Measurements from ENCODE around the gene METTL3.

The METTL3 gene

GRCh38 chr14:21526672-21527317 lies 15.7 kb upstream of the METTL3 start:
- peak; percentile 64 for DNase-seq

DNA sequence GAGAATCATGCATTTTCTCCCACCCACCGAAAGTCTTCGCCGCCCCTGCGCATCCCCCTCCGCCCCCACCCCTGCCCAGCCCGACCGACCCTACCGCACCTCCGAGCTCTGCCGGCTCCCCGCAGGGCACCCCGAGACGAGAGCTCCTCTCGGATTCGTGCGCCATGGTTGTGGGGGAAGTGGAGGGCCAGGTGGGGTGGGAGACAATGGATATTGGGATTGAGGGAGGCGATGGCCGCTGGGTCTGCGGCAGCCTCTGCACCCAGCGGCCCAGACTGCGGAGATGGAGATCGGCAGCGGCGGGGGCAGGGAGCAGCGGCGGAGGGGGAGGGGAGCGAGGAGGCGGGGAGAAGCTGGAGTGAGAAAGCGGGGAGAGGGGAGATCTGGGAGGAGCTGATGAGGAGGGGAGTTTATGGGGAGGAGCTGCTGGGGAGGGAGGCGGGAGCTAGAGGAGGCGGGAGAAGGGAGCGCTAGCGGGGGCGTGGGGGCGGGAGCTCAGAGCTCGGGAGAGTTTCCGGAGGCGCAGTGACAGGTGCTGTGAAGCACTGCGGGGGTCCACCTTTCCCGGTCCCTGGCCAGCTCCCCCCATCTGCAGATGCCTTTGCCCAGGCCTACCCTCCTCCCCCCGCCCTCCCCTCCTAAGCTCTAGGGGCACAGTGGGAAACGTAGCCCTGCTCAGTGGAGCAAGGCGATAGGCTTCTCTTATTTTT lies 15.0 kb upstream of the METTL3 start, which contains the start of gene SALL2:
SALL2 (minus strand) TSS at position 385 of the 710 bp plus-strand sequence; CDS start at position 166, 219 bp downstream.
- DNase-seq: peak; percentile 96

- DNase-seq: peak; percentile 27
Measured at GRCh38 chr14:21525571-21525961, 14.4 kb upstream of the METTL3 start.

DNA sequence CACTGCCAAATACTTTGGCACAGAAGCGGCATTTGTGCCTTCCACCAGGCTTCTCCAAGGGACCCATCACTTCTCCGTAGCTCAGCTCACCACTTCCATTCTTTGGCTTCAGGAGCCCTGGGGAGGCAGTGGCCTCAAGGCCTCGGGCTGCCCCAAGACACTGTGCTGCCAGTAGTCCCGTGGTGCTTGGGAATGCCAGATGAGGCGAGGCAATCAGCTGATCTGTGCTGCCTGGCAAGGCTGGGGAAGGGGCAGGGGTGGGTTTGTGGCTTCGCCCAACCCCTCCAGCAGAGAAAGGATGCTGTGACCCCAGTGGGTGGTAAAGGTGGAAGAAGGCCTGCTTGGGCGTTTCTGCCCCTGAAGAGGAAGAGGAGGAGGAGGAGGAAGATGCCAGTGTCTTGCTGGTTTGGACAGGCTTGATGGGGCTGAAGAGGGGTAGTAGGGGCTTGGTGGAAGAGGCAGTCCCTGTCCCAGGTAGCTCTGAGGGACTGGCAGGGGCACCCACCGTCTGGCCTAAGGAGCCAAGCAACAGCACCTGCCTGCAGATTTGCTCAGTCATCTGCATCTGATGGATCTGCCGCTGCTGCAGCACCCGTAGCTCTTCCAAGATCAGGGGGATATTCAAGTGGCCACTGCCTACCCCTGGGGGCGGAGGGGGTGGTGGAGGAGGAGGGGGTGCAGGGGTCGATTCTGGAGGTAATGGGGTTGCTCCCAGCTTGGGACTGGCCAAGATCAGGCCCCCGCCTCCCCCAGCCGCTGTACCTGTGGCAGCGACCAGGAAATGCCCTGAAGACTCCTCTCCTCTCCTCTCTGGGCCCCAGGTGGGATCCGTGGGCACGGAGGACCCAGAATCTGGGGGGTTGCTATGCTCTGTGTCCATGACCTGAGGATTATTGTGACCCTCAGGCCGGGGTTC lies 13.7 kb upstream of the METTL3 start:
- no peak for DNase-seq

DNA sequence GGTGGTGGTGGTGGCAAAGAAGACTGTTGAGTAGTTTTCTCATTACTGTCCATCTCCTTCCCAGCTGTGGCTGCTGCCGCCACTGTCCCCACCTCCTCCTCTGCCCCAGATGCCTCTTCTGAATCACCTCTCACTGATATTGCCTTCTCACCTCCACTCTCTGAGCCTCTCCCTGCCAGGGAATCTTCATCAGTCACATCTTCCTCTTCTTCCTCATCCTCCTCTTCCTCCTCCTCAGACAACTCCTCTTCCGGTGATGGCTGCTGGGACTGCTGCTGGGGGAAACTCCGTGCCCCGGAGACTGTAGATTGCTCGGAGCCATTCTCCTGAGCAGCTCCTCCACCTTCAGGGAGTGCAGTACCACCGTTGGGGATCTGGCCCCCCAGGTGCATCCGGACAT lies 12.1 kb upstream of the METTL3 start:
- DNase-seq: no peak

- DNase-seq: no peak
Measured at GRCh38 chr14:21521501-21521900, 10.4 kb upstream of the METTL3 start.

DNA sequence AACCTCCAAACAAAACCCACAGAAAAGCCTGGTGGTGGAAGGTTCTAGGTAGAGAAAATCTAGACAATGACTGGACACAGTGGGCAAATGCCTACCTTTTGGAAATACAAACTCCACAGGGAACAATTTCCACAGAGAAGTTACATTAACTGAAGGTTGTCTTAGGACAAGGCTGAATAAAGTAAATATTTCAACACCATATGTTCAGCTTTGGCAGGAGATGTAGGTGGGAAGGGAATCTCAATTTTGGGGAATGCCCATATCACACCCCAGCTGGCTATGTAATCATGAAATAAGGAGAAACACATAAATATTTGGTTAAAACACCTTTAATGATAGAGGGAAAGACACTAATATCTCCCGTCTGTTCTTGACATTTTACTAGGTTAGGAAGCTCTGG lies 9.6 kb upstream of the METTL3 start:
- DNase-seq: no peak

DNA sequence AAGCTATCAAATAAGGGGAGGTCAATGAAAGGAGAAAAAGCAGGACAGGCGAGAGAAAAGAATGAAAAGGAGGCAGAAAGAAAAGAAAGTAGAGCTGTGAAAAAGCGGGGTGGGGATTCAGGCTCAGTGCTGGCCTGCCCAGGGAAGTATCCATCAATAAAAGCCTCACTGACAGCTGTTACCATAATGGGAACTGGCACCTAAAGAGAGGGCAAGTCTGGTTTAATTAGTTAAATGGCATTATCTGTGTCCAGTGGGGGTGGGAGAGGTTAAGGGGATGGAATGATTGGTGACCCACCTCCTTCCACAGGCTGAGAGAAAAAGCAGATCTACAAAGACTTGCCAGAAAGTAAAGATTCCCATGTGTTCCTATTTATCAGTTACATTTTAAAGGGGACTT lies 7.6 kb upstream of the METTL3 start:
- DNase-seq: no peak

DNA sequence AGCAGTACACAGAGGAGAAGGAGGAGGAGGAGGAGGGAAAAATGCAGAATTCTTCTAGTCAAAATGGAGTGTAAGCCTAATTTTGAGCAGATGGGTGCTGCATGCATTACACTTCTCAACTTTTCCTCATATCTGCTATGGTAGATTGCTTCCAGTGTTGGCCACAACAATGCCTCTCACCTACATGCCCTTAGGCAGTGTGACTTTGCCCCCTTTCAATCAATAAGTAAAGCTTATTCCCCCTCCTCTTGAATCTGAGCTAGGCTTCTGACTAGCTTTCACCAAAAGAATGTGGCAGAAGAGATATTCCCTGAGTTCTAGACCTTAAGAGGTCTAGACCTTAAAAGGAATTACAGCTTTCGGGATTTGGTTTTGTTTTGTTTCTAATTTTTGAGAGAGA lies 3.2 kb upstream of the METTL3 start:
- no peak for DNase-seq

DNA sequence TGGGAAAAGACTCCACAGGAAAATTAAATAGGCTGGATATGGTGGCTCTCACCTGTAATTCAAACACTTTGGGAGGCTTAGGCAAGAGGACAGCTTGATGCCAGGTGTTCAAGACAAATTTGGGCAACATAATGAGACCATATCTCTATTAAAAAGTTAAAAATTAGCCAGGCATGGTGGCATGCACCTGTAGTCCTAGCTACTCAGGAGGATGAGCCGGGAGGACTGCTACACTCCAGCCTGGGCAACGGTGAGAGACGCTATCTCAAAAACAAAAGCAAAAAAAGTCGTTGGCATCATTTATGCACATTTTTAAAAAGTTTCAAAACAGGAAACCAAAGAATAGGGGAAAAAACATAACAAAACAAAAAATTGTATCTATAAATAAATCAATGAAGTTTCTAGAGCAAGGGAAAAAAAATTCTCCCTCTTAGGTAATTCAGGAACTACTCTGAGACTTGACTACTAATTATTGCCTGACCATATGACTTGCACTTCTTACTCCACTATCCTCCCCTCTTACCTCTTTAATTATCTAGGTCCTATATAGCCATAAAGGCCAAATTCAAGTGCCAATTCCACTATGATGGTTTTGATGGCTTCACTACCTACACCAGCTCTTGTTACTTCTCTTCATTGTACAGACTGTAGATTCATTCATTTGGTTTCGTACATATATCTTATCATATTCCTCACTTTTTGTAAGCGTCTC lies 1.6 kb downstream of the METTL3 start:
- no peak for DNase-seq

- no peak for DNase-seq
Measured at GRCh38 chr14:21506557-21506956, 4.6 kb downstream of the METTL3 start.

DNA sequence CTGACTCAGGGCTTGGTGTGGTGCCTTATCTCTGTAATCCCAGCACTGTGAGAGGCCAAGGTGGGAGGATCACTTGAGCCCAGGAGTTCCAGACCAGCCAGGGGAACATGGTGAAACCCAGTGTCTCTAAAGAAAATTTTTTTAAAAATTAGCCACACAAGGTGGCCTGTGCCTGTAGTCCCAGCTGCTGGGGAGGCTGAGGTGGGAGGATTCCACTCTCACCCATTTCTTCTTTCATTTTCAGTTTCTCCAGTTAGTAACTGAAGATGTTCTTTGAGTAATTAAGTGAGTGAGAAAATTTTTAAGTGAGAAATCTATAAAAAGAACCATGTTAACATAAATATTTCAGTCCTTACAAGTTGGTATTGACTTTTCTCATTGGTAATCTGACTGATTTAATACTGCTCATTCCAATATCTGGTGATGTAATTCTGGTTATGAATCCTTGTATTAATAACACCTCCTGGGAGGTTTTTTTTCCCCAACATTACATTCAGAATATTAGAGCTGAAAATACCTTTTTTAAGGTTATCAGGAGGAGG lies 6.1 kb downstream of the METTL3 start:
- DNase-seq: no peak

DNA sequence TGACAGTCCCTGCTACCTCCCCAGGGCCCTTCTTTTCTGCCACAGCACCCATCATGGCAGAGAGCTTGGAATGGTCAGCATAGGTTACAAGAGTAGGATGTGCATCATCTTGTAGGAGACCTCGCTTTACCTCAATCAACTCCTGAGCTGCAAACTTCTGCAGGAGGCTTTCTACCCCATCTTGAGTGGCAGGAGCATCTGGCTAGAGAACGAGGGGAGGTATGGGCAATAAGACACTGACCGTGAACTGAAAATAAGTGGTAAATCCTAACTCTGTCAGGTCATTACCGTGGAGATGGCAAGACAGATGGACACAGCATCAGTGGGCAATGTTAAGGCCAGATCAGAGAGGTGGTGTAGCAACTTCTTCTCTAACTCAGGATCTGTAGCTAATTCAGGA lies 7.8 kb downstream of the METTL3 start:
- no peak for DNase-seq

GRCh38 chr14:21501568-21501967 lies 9.6 kb downstream of the METTL3 start:
- no peak for DNase-seq

- peak; percentile 62 for DNase-seq
Measured at GRCh38 chr14:21498540-21499526, 12.3 kb downstream of the METTL3 start.

DNA sequence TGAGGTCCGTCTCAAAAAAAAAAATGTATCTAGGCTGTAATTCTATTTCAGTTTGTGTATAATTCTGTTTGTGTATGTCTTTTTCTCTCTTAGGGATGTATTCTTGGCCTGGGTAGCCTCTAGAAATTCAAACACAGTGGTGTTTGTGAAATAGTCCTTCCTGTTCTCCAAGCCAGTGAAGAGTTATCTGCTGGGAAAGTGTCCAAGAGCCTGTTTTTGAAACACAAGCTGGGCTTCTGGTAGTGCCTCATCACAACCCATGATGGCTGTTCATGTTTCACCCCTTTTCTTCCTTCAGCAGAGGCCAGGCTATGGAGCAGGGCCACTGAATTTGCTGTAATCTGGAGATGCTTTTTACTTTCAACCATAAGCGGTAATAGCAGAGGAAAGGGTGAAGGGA lies 14.7 kb downstream of the METTL3 start:
- no peak for DNase-seq

- no peak for DNase-seq
Measured at GRCh38 chr14:21494902-21495762, 16.0 kb downstream of the METTL3 start.

GRCh38 chr14:21486640-21487087 lies 24.5 kb downstream of the METTL3 start:
- no peak for DNase-seq

- DNase-seq: peak; percentile 99
Measured at GRCh38 chr14:21476925-21477681, 34.0 kb downstream of the METTL3 start, which contains the start of the genes RAB2B and TOX4. Gene RAB2B (minus strand): TSS chr14:21476959. CDS start chr14:21476872, 87 bp downstream. Gene TOX4 (plus strand): TSS chr14:21477195. CDS start chr14:21477279, 84 bp downstream.
